Hematopoietic multipotent progenitor cell treated with erythropoietin and hydrocortisone succinate and interleukin-3 and kit ligand, for 6 days (in vitro differentiated cells): Measurements from ENCODE around the gene CACNA1C.
A peak's percentile ranks its signal among the peaks of the same experiment; 100 is the strongest.

ENCODE experiments used
- DNase-seq: peaks from one replicate; pipeline ENCODE4 v3.0.0-alpha.2; 2015

The CACNA1C gene

GRCh38 chr12:2638273-2639019 is 585.7 kb downstream of the CACNA1C start:
- no peak for DNase-seq

GRCh38 chr12:2639020-2639298 is 586.2 kb downstream of the CACNA1C start:
- DNase-seq, result no peak

- DNase-seq, result no peak
These were observed 587.5 kb downstream of the CACNA1C start for GRCh38 chr12:2640281-2640680.

GRCh38 chr12:2640709-2641108 is 587.9 kb downstream of the CACNA1C start:
- DNase-seq, result peak; percentile 18

- peak; percentile 60 for DNase-seq
These were observed 588.4 kb downstream of the CACNA1C start for GRCh38 chr12:2641207-2641606.

GRCh38 chr12:2641761-2642160 is 589.0 kb downstream of the CACNA1C start:
- no peak for DNase-seq

GRCh38 chr12:2642176-2642892 is 589.5 kb downstream of the CACNA1C start:
- DNase-seq, result no peak

- no peak for DNase-seq
These were observed 590.2 kb downstream of the CACNA1C start for GRCh38 chr12:2642896-2643425.

GRCh38 chr12:2643576-2644135 is 590.9 kb downstream of the CACNA1C start:
- no peak for DNase-seq

GRCh38 chr12:2644683-2645405 is 592.1 kb downstream of the CACNA1C start:
- peak; percentile 64 for DNase-seq

- DNase-seq, result no peak
These were observed 592.7 kb downstream of the CACNA1C start for GRCh38 chr12:2645460-2645859.

GRCh38 chr12:2646341-2646740 is 593.6 kb downstream of the CACNA1C start:
- no peak for DNase-seq

- DNase-seq, result no peak
These were observed 594.4 kb downstream of the CACNA1C start for GRCh38 chr12:2647186-2647585.

- DNase-seq, result no peak
These were observed 595.6 kb downstream of the CACNA1C start for GRCh38 chr12:2648406-2648805.

GRCh38 chr12:2649201-2650030 is 596.6 kb downstream of the CACNA1C start:
- no peak for DNase-seq

- DNase-seq, result no peak
These were observed 597.7 kb downstream of the CACNA1C start for GRCh38 chr12:2650261-2651067.

GRCh38 chr12:2651068-2651965 is 598.5 kb downstream of the CACNA1C start:
- no peak for DNase-seq

GRCh38 chr12:2652011-2652400 is 599.2 kb downstream of the CACNA1C start:
- DNase-seq, result no peak

GRCh38 chr12:2652401-2653081 is 599.8 kb downstream of the CACNA1C start:
- no peak for DNase-seq

GRCh38 chr12:2653461-2653965 is 600.7 kb downstream of the CACNA1C start:
- no peak for DNase-seq
